ENCODE measurements around the gene MYO3A. TPM values are rescaled to one million over a fixed set of nuclear protein-coding genes. Genes with fewer than 3 reads are reported as not detected.

The MYO3A gene
- total and polyA plus RNA-seq, 2 donors from 2014 or later = 1.9 to 3.1 TPM

- no peak overlapping the region for H3K27ac ChIP-seq (ENCODE audit: low read depth in 2 of 2, low read length in 2 of 2)
- H3K9me3 ChIP-seq (ENCODE audit: control insufficient read depth in 2 of 3, insufficient read depth in 1 of 3, low read length in 3 of 3) = no peaks in the 10 kb centered on the region
- FAIRE-seq (no peak), DNase-seq (peak in 4 of 5 donors; percentile 44 to 51 (median 47))
- no peaks in the 10 kb centered on the region for H3K36me3 ChIP-seq (ENCODE audit: control insufficient read depth in 2 of 3, insufficient read depth in 3 of 3, low read length in 3 of 3)
- H3K4me1 ChIP-seq (ENCODE audit: control insufficient read depth in 2 of 3, insufficient read depth in 2 of 3, low read depth in 1 of 3, low read length in 3 of 3) = no peaks in the 10 kb centered on the region
- intact Hi-C loops (cut with DNase I) = no loop called here
- no peak overlapping the region for H3K9ac ChIP-seq (ENCODE audit: low read length in 3 of 3)
- TF ChIP-seq CTCF (IDR thresholded peaks at IDR 0.05; ENCODE audit: borderline replicate concordance, extremely low read depth, insufficient read depth) = no peak
- H3K4me3 ChIP-seq (ENCODE audit: low read length in 3 of 3) = no peak overlapping the region
- no peaks in the 10 kb centered on the region for H3K27me3 ChIP-seq (ENCODE audit: control insufficient read depth, insufficient read depth, low read length)
These were observed 238.1 kb downstream of the MYO3A start for GRCh38 chr10:26172131-26172530.

GRCh38 chr10:26173837-26174236 lies 239.8 kb downstream of the MYO3A start:
- FAIRE-seq (no peak), DNase-seq (no peak)
- Histone ChIP-seq H3K27me3 (ENCODE audit: control insufficient read depth, insufficient read depth, low read length) (no peaks in the 10 kb centered on the region), H3K9ac (ENCODE audit: low read length in 3 of 3) (no peak overlapping the region), H3K4me3 (ENCODE audit: low read length in 3 of 3) (no peak overlapping the region), H3K4me1 (ENCODE audit: control insufficient read depth in 2 of 3, insufficient read depth in 2 of 3, low read depth in 1 of 3, low read length in 3 of 3) (no peaks in the 10 kb centered on the region), H3K27ac (ENCODE audit: low read depth in 2 of 2, low read length in 2 of 2) (no peak overlapping the region), H3K9me3 (ENCODE audit: control insufficient read depth in 2 of 3, insufficient read depth in 1 of 3, low read length in 3 of 3) (no peaks in the 10 kb centered on the region), H3K36me3 (ENCODE audit: control insufficient read depth in 2 of 3, insufficient read depth in 3 of 3, low read length in 3 of 3) (no peaks in the 10 kb centered on the region)
- TF ChIP-seq CTCF (IDR thresholded peaks at IDR 0.05; ENCODE audit: borderline replicate concordance, extremely low read depth, insufficient read depth) = no peak
- intact Hi-C loops (cut with DNase I) = no loop called here

- Histone ChIP-seq H3K27me3 (ENCODE audit: control insufficient read depth, insufficient read depth, low read length) (no peaks in the 10 kb centered on the region), H3K36me3 (ENCODE audit: control insufficient read depth in 2 of 3, insufficient read depth in 3 of 3, low read length in 3 of 3) (no peaks in the 10 kb centered on the region), H3K9me3 (ENCODE audit: control insufficient read depth in 2 of 3, insufficient read depth in 1 of 3, low read length in 3 of 3) (no peaks in the 10 kb centered on the region), H3K9ac (ENCODE audit: low read length in 3 of 3) (no peak overlapping the region), H3K4me1 (ENCODE audit: control insufficient read depth in 2 of 3, insufficient read depth in 2 of 3, low read depth in 1 of 3, low read length in 3 of 3) (no peaks in the 10 kb centered on the region), H3K4me3 (ENCODE audit: low read length in 3 of 3) (no peak overlapping the region), H3K27ac (ENCODE audit: low read depth in 2 of 2, low read length in 2 of 2) (no peak overlapping the region)
- intact Hi-C loops (cut with DNase I) = no loop called here
- no peak for DNase-seq
- TF ChIP-seq CTCF (IDR thresholded peaks at IDR 0.05; ENCODE audit: borderline replicate concordance, extremely low read depth, insufficient read depth) = no peak
- FAIRE-seq = no peak
These were observed 243.3 kb downstream of the MYO3A start for GRCh38 chr10:26177341-26177740.

GRCh38 chr10:26194275-26194674 lies 260.2 kb downstream of the MYO3A start:
- TF ChIP-seq CTCF (IDR thresholded peaks at IDR 0.05; ENCODE audit: borderline replicate concordance, extremely low read depth, insufficient read depth) = no peak
- H3K9ac ChIP-seq (ENCODE audit: low read length in 3 of 3) = no peak overlapping the region
- DNase-seq (no peak), FAIRE-seq (no peak)
- no peak overlapping the region for H3K27ac ChIP-seq (ENCODE audit: low read depth in 2 of 2, low read length in 2 of 2)
- H3K9me3 ChIP-seq (ENCODE audit: control insufficient read depth in 2 of 3, insufficient read depth in 1 of 3, low read length in 3 of 3) = no peaks in the 10 kb centered on the region
- intact Hi-C loops (cut with DNase I) = no loop called here
- H3K27me3 ChIP-seq (ENCODE audit: control insufficient read depth, insufficient read depth, low read length) = no peaks in the 10 kb centered on the region
- H3K36me3 ChIP-seq (ENCODE audit: control insufficient read depth in 2 of 3, insufficient read depth in 3 of 3, low read length in 3 of 3) = no peaks in the 10 kb centered on the region
- H3K4me3 ChIP-seq (ENCODE audit: low read length in 3 of 3) = no peak overlapping the region
- no peaks in the 10 kb centered on the region for H3K4me1 ChIP-seq (ENCODE audit: control insufficient read depth in 2 of 3, insufficient read depth in 2 of 3, low read depth in 1 of 3, low read length in 3 of 3)

Data from kidney (tissue), 14 donors.